Ishikawa (cell line): ENCODE data around the gene PRDM16.

Source experiments
- CEBPB ChIP-seq: IDR thresholded peaks from 2 replicates; pipeline ENCODE4 v1.6.1; 2012
- CREB1 ChIP-seq: IDR thresholded peaks from 2 replicates; pipeline ENCODE4 v1.6.1; 2012; ENCODE audit warnings: low read depth
- EGR1 ChIP-seq: IDR thresholded peaks from 2 replicates; pipeline ENCODE4 v1.6.1; 2012
- EP300 ChIP-seq: IDR thresholded peaks from 2 replicates; pipeline ENCODE4 v1.6.1; 2012; ENCODE audit warnings: borderline replicate concordance
- NFIC ChIP-seq: IDR thresholded peaks from 2 replicates; pipeline ENCODE4 v1.6.1; 2012
- REST ChIP-seq: IDR thresholded peaks from 2 replicates; pipeline ENCODE4 v1.6.1; 2012; ENCODE audit warnings: low read depth, mild to moderate bottlenecking
- TAF1 ChIP-seq: IDR thresholded peaks from 2 replicates; pipeline ENCODE4 v1.6.1; 2012; ENCODE audit warnings: low read depth, mild to moderate bottlenecking
- TCF12 ChIP-seq: IDR thresholded peaks from 2 replicates; pipeline ENCODE4 v1.6.1; 2012; ENCODE audit warnings: low read depth
- TEAD4 ChIP-seq: IDR thresholded peaks from 2 replicates; pipeline ENCODE4 v1.6.1; 2012
- TF ChIP-seq, protein P1 (sequence below): IDR thresholded peaks from 2 replicates; pipeline ENCODE4 v1.6.1; 2012
- TF ChIP-seq, protein P2 (sequence below): IDR thresholded peaks from 2 replicates; pipeline ENCODE4 v1.6.1; 2012

- no peak for TF ChIP-seq TCF12
- TF ChIP-seq, protein P1, sequence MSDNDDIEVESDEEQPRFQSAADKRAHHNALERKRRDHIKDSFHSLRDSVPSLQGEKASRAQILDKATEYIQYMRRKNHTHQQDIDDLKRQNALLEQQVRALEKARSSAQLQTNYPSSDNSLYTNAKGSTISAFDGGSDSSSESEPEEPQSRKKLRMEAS: no peak
- TF ChIP-seq EGR1: no peak
- no peak for TF ChIP-seq EP300
- TF ChIP-seq TEAD4: no peak
- TF ChIP-seq TAF1: no peak
- no peak for TF ChIP-seq NFIC
- TF ChIP-seq REST: no peak
- TF ChIP-seq, protein P2, sequence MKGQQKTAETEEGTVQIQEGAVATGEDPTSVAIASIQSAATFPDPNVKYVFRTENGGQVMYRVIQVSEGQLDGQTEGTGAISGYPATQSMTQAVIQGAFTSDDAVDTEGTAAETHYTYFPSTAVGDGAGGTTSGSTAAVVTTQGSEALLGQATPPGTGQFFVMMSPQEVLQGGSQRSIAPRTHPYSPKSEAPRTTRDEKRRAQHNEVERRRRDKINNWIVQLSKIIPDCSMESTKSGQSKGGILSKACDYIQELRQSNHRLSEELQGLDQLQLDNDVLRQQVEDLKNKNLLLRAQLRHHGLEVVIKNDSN: no peak
- no peak for TF ChIP-seq CREB1
- no peak for TF ChIP-seq CEBPB
Measured at GRCh38 chr1:3195966-3196515, 127.0 kb downstream of the PRDM16 start.
